Keratinocyte (primary cell): Measurements from ENCODE around the gene FNBP1. TPM values are rescaled to one million over a fixed set of nuclear protein-coding genes. Genes with fewer than 3 reads are reported as not detected.

Experiments used
- DNase-seq: peaks from one replicate; pipeline ENCODE4 v3.0.0-alpha.2; 2011; ENCODE audit warnings: low read depth, missing footprints, low spot score
- FAIRE-seq: peaks from 2 replicates; lab custom pipeline; 2011; peaks lifted over from hg19 to GRCh38; lab: Jason Lieb, UNC
- H2AFZ ChIP-seq: 2 replicates; pipeline ENCODE4 v1.6.0; 2012; ENCODE audit warnings: low read length, control low read depth, inconsistent platforms; ENCODE audit not compliant: control insufficient read depth
- H3K27ac ChIP-seq: 2 replicates; pipeline ENCODE4 v1.5.1; 2011; ENCODE audit warnings: low read length; ENCODE audit not compliant: control insufficient read depth, insufficient read depth
- H3K27me3 ChIP-seq: 3 replicates; pipeline ENCODE4 v1.6.0; 2011; ENCODE audit warnings: low read length; ENCODE audit not compliant: control insufficient read depth, insufficient read depth; ENCODE audit errors: extremely low read depth
- H3K36me3 ChIP-seq, 2 experiments: 2 replicates in 1 of 2; 3 replicates in 1 of 2; pipeline ENCODE4 v1.5.1; 2011; ENCODE audit warnings: low read length in 2 of 2, mild to moderate bottlenecking in 1 of 2; ENCODE audit not compliant: control insufficient read depth in 2 of 2, insufficient read depth in 2 of 2; ENCODE audit errors: extremely low read depth in 1 of 2
- H3K4me1 ChIP-seq: 3 replicates; pipeline ENCODE4 v1.5.1; 2011; ENCODE audit warnings: low read length; ENCODE audit not compliant: control insufficient read depth, insufficient read depth; ENCODE audit errors: extremely low read depth
- H3K4me2 ChIP-seq: 3 replicates; pipeline ENCODE4 v1.6.0; 2011; ENCODE audit warnings: low read depth, low read length; ENCODE audit not compliant: control insufficient read depth, insufficient read depth; ENCODE audit errors: extremely low read depth
- H3K4me3 ChIP-seq, 3 experiments: fragments of 200-600 bp in 1 of 3; sonication (generic) in 1 of 3; 2 replicates in 2 of 3; 3 replicates in 1 of 3; pipeline ENCODE4 v1.5.1; 2011 to 2016; ENCODE audit warnings: low read length in 3 of 3, mild to moderate bottlenecking in 3 of 3, control low read depth in 2 of 3, inconsistent platforms in 1 of 3, low read depth in 1 of 3, mixed read lengths in 1 of 3, mixed run types in 1 of 3, moderate library complexity in 1 of 3; ENCODE audit not compliant: control insufficient read depth in 2 of 3, insufficient read depth in 2 of 3; ENCODE audit errors: extremely low read depth in 1 of 3
- H3K79me2 ChIP-seq: 2 replicates; pipeline ENCODE4 v1.6.0; 2012; ENCODE audit warnings: low read length; ENCODE audit not compliant: control insufficient read depth, insufficient read depth
- H3K9ac ChIP-seq: 3 replicates; pipeline ENCODE4 v1.6.0; 2011; ENCODE audit warnings: low read length; ENCODE audit not compliant: control insufficient read depth, insufficient read depth; ENCODE audit errors: extremely low read depth
- H3K9me1 ChIP-seq: 3 replicates; pipeline ENCODE4 v1.6.0; 2011; ENCODE audit warnings: low read length; ENCODE audit not compliant: control insufficient read depth, insufficient read depth; ENCODE audit errors: extremely low read depth
- H3K9me3 ChIP-seq: 2 replicates; pipeline ENCODE4 v1.5.1; 2012; ENCODE audit warnings: low read depth, low read length; ENCODE audit not compliant: control insufficient read depth
- H4K20me1 ChIP-seq: 3 replicates; pipeline ENCODE4 v1.6.0; 2011; ENCODE audit warnings: low read length; ENCODE audit not compliant: control insufficient read depth, insufficient read depth; ENCODE audit errors: extremely low read depth
- CTCF ChIP-seq, 3 experiments: IDR thresholded peaks in 1 of 3; conservative IDR thresholded peaks in 1 of 3; optimal IDR thresholded peaks in 1 of 3; 2 replicates in 2 of 3; 3 replicates in 1 of 3; pipeline versions ENCODE3 to v1.5.1; 2011; ENCODE audit warnings: low read length in 3 of 3, mild to moderate bottlenecking in 3 of 3, moderate library complexity in 2 of 3, control low read depth in 1 of 3, inconsistent platforms in 1 of 3; ENCODE audit not compliant: insufficient read depth in 2 of 3; ENCODE audit errors: extremely low read depth in 1 of 3
- EZH2 ChIP-seq: IDR thresholded peaks from one replicate; pipeline ENCODE4 v1.6.1; 2012; ENCODE audit warnings: inconsistent platforms, mild to moderate bottlenecking, low read length, moderate library complexity
- dilution Hi-C: fragments of 300-500 bp; cut with MboI; formaldehyde crosslinking; loops from one replicate; pipeline ENCODE4 v1.7.0; 2020; ENCODE audit warnings: low sequenced_read_pairs; ENCODE audit not compliant: extremely low pct_ligation_motif_present
- polyA plus RNA-seq, 5 experiments: library from polyadenylated mRNA; depleted of rRNA in 3 of 5; stranded (reverse) in 3 of 5; stranded (forward) in 1 of 5; unstranded in 1 of 5; fragments of >200 nt; gene quantifications; 1 replicate in 1 of 5; 2 replicates in 3 of 5; 3 replicates in 1 of 5; pipeline versions ENCODE4 v1.2.1 to v1.2.3, GENCODE V29; 2011 to 2012; ENCODE audit warnings: missing spikeins in 2 of 5, low read depth in 1 of 5, low replicate concordance in 1 of 5

Gene FNBP1
- polyA plus RNA-seq, 1 donor (not counting 4 experiments of a cell fraction or from before 2014, with no cell fraction given): 9.6 TPM

GRCh38 chr9:129936222-129936621 is 106.8 kb downstream of the FNBP1 start:
- H3K79me2 ChIP-seq: no peaks in the 10 kb centered on the region
- H3K4me1 ChIP-seq: no peaks in the 10 kb centered on the region
- H3K4me2 ChIP-seq: no peak overlapping the region
- H3K9me3 ChIP-seq: no peaks in the 10 kb centered on the region
- no peak for FAIRE-seq
- H3K9me1 ChIP-seq: no peaks in the 10 kb centered on the region
- dilution Hi-C loops: no loop called here
- DNase-seq: no peak
- no peak overlapping the region for H3K27ac ChIP-seq
- H2AFZ ChIP-seq: no peak overlapping the region
- no peaks in the 10 kb centered on the region for H4K20me1 ChIP-seq
- no peaks in the 10 kb centered on the region for H3K27me3 ChIP-seq
- no peak overlapping the region for H3K9ac ChIP-seq
- no peak overlapping the region for H3K4me3 ChIP-seq
- TF ChIP-seq EZH2: no peak
- TF ChIP-seq CTCF (optimal IDR thresholded peaks at IDR 0.05 in 1 of 3, IDR thresholded peaks at IDR 0.05 in 1 of 3, conservative IDR thresholded peaks at IDR 0.05 in 1 of 3; ENCODE audit: extremely low read depth in 1 of 3, insufficient read depth in 2 of 3, low read length in 3 of 3): no peak
- no peaks in the 10 kb centered on the region for H3K36me3 ChIP-seq

- dilution Hi-C loops: no loop called here
- no peaks in the 10 kb centered on the region for H3K9me3 ChIP-seq
- no peak overlapping the region for H3K4me2 ChIP-seq
- no peaks in the 10 kb centered on the region for H4K20me1 ChIP-seq
- H3K27me3 ChIP-seq: no peaks in the 10 kb centered on the region
- no peak overlapping the region for H2AFZ ChIP-seq
- TF ChIP-seq EZH2 (no peak), CTCF (optimal IDR thresholded peaks at IDR 0.05 in 1 of 3, IDR thresholded peaks at IDR 0.05 in 1 of 3, conservative IDR thresholded peaks at IDR 0.05 in 1 of 3; ENCODE audit: extremely low read depth in 1 of 3, insufficient read depth in 2 of 3, low read length in 3 of 3) (no peak)
- no peak overlapping the region for H3K9ac ChIP-seq
- DNase-seq: no peak
- no peak overlapping the region for H3K27ac ChIP-seq
- no peak overlapping the region for H3K4me3 ChIP-seq
- H3K36me3 ChIP-seq: no peaks in the 10 kb centered on the region
- H3K79me2 ChIP-seq: no peaks in the 10 kb centered on the region
- FAIRE-seq: no peak
- H3K4me1 ChIP-seq: peaks cover under 1% of the 10 kb centered on the region
- H3K9me1 ChIP-seq: no peaks in the 10 kb centered on the region
These were observed 108.2 kb downstream of the FNBP1 start for GRCh38 chr9:129934780-129935179.
